Vagina (tissue), 2 donors: ENCODE data around the gene SMG7. TPM values are rescaled to one million over a fixed set of nuclear protein-coding genes. Genes with fewer than 3 reads are reported as not detected.

ENCODE experiments used
- DNase-seq, 2 donors: peaks; one replicate each; pipeline ENCODE4 v3.0.0-alpha.2; 2017; ENCODE audit errors: extremely low spot score in 2 of 2
- H3K27ac ChIP-seq: fragments of 200-600 bp; sonication (generic); one replicate; pipeline ENCODE4 v1.5.1; 2019
- H3K27me3 ChIP-seq: fragments of 200-600 bp; sonication (generic); one replicate; pipeline ENCODE4 v1.5.1; 2019
- H3K36me3 ChIP-seq, 2 donors: fragments of 200-600 bp; sonication (generic); one replicate each; pipeline ENCODE4 v1.5.1; 2017 to 2019
- H3K4me1 ChIP-seq: fragments of 200-600 bp; sonication (generic); one replicate; pipeline ENCODE4 v1.5.1; 2019
- H3K4me3 ChIP-seq, 2 donors: fragments of 200-600 bp; sonication (generic); 1 replicate in 1 of 2; 2 replicates in 1 of 2; pipeline ENCODE4 v1.5.1; 2016 to 2019
- H3K9me3 ChIP-seq: fragments of 200-600 bp; sonication (generic); one replicate; pipeline ENCODE4 v1.5.1; 2019
- POLR2A ChIP-seq, 2 donors: fragments of 450-650 bp; IDR thresholded peaks; one replicate each; pipeline ENCODE4 v1.6.1; 2017; ENCODE audit warnings: antibody characterized with exemption in 2 of 2, mild to moderate bottlenecking in 2 of 2, moderate library complexity in 2 of 2
- POLR2AphosphoS5 ChIP-seq, 2 donors: sonication (generic); formaldehyde crosslinking; IDR thresholded peaks; one replicate each; pipeline ENCODE4 v1.9.0; 2017; ENCODE audit warnings: antibody characterized with exemption in 2 of 2, mild to moderate bottlenecking in 2 of 2, low read depth in 1 of 2; ENCODE audit not compliant: insufficient read depth in 1 of 2
- intact Hi-C: fragments of 100-400 bp; cut with DNase I; formaldehyde crosslinking; loops from one replicate; pipeline ENCODE4 v1.15.1; 2023
- total RNA-seq: library from RNA; depleted of rRNA; stranded (reverse); fragments of >200 nt; gene quantifications from one replicate; pipeline ENCODE4 v1.2.3, GENCODE V29; 2016
- TF ChIP-seq, protein P1 (sequence below), 3 experiments: fragments of 450-650 bp in 2 of 3; fragments of 200-600 bp in 1 of 3; sonication (generic) in 1 of 3; IDR thresholded peaks; one replicate each; pipeline ENCODE4 v1.5.1; 2017 to 2019; ENCODE audit warnings: antibody characterized with exemption in 3 of 3, mild to moderate bottlenecking in 2 of 3, moderate library complexity in 2 of 3

SMG7 gene
- total RNA-seq, 1 donor from 2014 or later, result 48.9 TPM

DNA sequence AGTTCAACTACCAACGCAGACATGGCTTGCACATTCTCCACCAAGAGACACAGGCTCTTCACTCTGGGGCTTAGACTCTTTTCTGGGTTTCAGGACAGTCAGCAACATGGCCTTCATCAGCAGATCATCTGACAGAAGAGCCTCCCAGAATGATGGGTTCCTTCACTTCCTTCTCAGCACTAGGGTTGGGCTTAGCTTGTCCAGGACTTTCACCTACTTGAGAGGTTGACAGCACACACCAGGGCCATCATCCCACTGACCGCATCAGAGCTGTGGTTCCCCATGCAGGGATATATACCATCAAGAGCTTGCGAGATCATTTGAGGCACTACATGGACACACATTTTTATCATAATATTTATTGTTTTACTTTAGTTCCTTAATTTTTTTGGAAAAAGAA is 128.3 kb downstream of the SMG7 start:
- H3K27me3 ChIP-seq, result no peaks in the 10 kb centered on the region

DNA sequence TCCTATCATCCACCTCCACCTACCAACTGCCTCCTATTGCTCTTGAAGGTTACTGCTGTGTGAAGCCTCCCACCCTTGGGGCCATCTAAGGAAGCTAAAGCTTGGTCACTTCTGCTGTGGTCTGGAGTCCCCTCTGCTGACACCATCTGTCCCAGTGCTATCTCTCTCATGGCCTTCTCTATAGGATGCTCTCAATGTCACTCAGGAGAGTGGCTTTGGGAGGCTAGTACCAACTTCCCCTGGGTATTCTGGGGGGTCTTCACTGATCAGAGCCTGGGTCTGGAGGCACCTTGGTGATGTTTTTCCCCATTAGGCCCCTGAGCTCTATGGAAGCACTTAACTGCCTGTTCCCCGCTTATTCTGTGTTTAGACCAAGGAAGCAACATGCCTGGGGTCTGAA is 130.2 kb downstream of the SMG7 start:
- H3K36me3 ChIP-seq, result no peaks in the 10 kb centered on the region
- TF ChIP-seq POLR2A (IDR thresholded peaks at IDR 0.05), result no peak
- TF ChIP-seq, protein P1, sequence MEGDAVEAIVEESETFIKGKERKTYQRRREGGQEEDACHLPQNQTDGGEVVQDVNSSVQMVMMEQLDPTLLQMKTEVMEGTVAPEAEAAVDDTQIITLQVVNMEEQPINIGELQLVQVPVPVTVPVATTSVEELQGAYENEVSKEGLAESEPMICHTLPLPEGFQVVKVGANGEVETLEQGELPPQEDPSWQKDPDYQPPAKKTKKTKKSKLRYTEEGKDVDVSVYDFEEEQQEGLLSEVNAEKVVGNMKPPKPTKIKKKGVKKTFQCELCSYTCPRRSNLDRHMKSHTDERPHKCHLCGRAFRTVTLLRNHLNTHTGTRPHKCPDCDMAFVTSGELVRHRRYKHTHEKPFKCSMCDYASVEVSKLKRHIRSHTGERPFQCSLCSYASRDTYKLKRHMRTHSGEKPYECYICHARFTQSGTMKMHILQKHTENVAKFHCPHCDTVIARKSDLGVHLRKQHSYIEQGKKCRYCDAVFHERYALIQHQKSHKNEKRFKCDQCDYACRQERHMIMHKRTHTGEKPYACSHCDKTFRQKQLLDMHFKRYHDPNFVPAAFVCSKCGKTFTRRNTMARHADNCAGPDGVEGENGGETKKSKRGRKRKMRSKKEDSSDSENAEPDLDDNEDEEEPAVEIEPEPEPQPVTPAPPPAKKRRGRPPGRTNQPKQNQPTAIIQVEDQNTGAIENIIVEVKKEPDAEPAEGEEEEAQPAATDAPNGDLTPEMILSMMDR (IDR thresholded peaks at IDR 0.05), result no peak
- TF ChIP-seq POLR2AphosphoS5 (IDR thresholded peaks at IDR 0.05; ENCODE audit: insufficient read depth in 1 of 2, low read depth in 1 of 2), result no peak
- no peaks in the 10 kb centered on the region for H3K9me3 ChIP-seq
- no peaks in the 10 kb centered on the region for H3K27me3 ChIP-seq
- intact Hi-C loops, result no loop called here
- no peak overlapping the region for H3K4me3 ChIP-seq
- no peak overlapping the region for H3K27ac ChIP-seq
- peaks cover 7% of the 10 kb centered on the region for H3K4me1 ChIP-seq
- DNase-seq, result no peak

More for the DNA sequence above, 128.3 kb downstream of the SMG7 start:
- no peaks in the 10 kb centered on the region for H3K9me3 ChIP-seq
- no peak overlapping the region for H3K4me3 ChIP-seq
- no peak overlapping the region for H3K27ac ChIP-seq
- no peak for TF ChIP-seq POLR2AphosphoS5 (IDR thresholded peaks at IDR 0.05; ENCODE audit: insufficient read depth in 1 of 2, low read depth in 1 of 2)
- TF ChIP-seq POLR2A (IDR thresholded peaks at IDR 0.05), result no peak
- TF ChIP-seq, protein P1 (IDR thresholded peaks at IDR 0.05), result no peak
- intact Hi-C loops, result no loop called here
- no peak for DNase-seq
- peaks cover 7% of the 10 kb centered on the region for H3K4me1 ChIP-seq
- H3K36me3 ChIP-seq, result no peaks in the 10 kb centered on the region

Other genes with a start within 250 kb of the SMG7 start
- gene NMNAT2, start 54.1 kb upstream of the SMG7 start, total RNA-seq, result 1.7 TPM
- 12.5 TPM for gene NCF2, start 118.0 kb downstream of the SMG7 start, total RNA-seq
- 48.4 TPM for gene ARPC5, start 163.3 kb downstream of the SMG7 start, total RNA-seq
- gene APOBEC4, start 180.8 kb downstream of the SMG7 start, total RNA-seq, result not detected